Measurements from ENCODE around the gene TBCC.

DNA sequence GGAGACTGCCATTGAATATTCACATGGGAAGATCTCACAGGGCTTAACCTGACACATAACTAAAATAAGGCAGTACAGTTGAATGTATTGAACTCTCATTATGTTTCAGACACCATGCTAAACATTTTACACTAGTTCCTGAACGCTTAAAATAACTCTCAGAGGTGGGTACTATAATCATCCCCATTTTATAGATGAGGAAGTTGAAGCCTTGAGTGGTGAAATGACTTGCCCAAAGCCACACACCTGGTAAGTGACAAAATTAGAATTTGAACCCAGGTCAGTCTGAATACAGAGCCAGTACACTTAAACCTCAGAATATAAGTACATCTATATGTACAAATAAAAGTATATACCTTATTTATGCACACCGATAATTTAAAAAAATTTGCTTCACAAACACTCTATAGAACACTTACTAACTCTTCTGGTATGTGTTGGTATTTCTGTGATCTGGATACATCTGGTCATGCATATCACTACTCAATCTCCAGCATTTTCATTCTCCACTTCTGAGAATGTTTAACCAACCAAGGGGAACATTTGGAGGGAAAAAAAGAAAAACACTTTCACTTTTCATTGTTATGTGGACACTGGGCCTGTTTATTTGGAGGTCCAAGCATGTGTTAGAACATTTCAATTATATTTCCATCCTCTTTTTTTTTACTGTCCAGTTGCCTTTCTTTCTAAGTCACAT is 31.4 kb upstream of the TBCC start:
- TF ChIP-seq POLR2AphosphoS5 (IDR thresholded peaks at IDR 0.05; ENCODE audit: low read depth, low read length): no peak
- TF ChIP-seq POLR2A (IDR thresholded peaks at IDR 0.05; ENCODE audit: low read depth, low read length): no peak
- TF ChIP-seq TAF1 (IDR thresholded peaks at IDR 0.05; ENCODE audit: low read depth, low read length): no peak
